HG02885 (cell line): Measurements from ENCODE around the gene HAUS5.
"Not testable (repeated sequence)": the region's sequence is repeated elsewhere in the genome, so short reads cannot be mapped to it uniquely, and the experiment has no call there.

Experiments used
- ATAC-seq: cut with Tn5 transposase; IDR thresholded peaks from one replicate; pipeline ENCODE4 v1.9.1; 2021; ENCODE audit warnings: mild to moderate bottlenecking; ENCODE audit not compliant: unreplicated experiment, poor library complexity

HAUS5 gene

GRCh38 chr19:35612559-35613321, at the start of gene HAUS5:
Gene HAUS5 (plus strand): TSS chr19:35612735. CDS start chr19:35612795, 60 bp downstream.
- peak; percentile 80 for ATAC-seq

GRCh38 chr19:35562776-35563175, 49.8 kb upstream of the HAUS5 start:
- no peak for ATAC-seq

- no peak for ATAC-seq
Observed at GRCh38 chr19:35563207-35563829, 49.2 kb upstream of the HAUS5 start, which contains the start of gene ATP4A. Gene ATP4A (minus strand): TSS chr19:35563658. CDS start chr19:35563629, 29 bp downstream.

GRCh38 chr19:35565016-35565856, 47.3 kb upstream of the HAUS5 start:
- ATAC-seq: no peak

- ATAC-seq: no peak
Observed at GRCh38 chr19:35566738-35567137, 45.8 kb upstream of the HAUS5 start.

GRCh38 chr19:35569281-35569781, 43.2 kb upstream of the HAUS5 start:
- no peak for ATAC-seq

GRCh38 chr19:35571406-35571965, 41.0 kb upstream of the HAUS5 start:
- no peak for ATAC-seq

GRCh38 chr19:35577918-35578317, 34.6 kb upstream of the HAUS5 start:
- ATAC-seq: no peak

- no peak for ATAC-seq
Observed at GRCh38 chr19:35578707-35579106, 33.8 kb upstream of the HAUS5 start.

- ATAC-seq: no peak
Observed at GRCh38 chr19:35582760-35583159, 29.8 kb upstream of the HAUS5 start.

- no peak for ATAC-seq
Observed at GRCh38 chr19:35585848-35586247, 26.7 kb upstream of the HAUS5 start, which contains the start of gene PMIS2. Gene PMIS2 (plus strand): TSS chr19:35586173. CDS start chr19:35586260, 87 bp downstream.

- no peak for ATAC-seq
Observed at GRCh38 chr19:35587321-35587720, 25.2 kb upstream of the HAUS5 start.

GRCh38 chr19:35590875-35591274, 21.7 kb upstream of the HAUS5 start:
- ATAC-seq: no peak

- ATAC-seq: no peak
Observed at GRCh38 chr19:35592226-35592625, 20.3 kb upstream of the HAUS5 start.

GRCh38 chr19:35595026-35595425, 17.5 kb upstream of the HAUS5 start:
- ATAC-seq: not testable (repeated sequence)

- ATAC-seq: no peak
Observed at GRCh38 chr19:35595928-35596327, 16.6 kb upstream of the HAUS5 start.

GRCh38 chr19:35596366-35596999, 16.1 kb upstream of the HAUS5 start:
- no peak for ATAC-seq

GRCh38 chr19:35601971-35602370, 10.6 kb upstream of the HAUS5 start:
- no peak for ATAC-seq

- not testable (repeated sequence) for ATAC-seq
Observed at GRCh38 chr19:35604436-35604835, 8.1 kb upstream of the HAUS5 start.

GRCh38 chr19:35607170-35607569, 5.4 kb upstream of the HAUS5 start:
- not testable (repeated sequence) for ATAC-seq
